ENCODE results near the gene NMRK2. TPM values are rescaled to one million over a fixed set of nuclear protein-coding genes. Genes with fewer than 3 reads are reported as not detected.

The NMRK2 gene
- total and polyA plus RNA-seq, 2 of the 13 experiments (the other 11 are each of a cell fraction or from before 2014, with no cell fraction given), result not detected

DNA sequence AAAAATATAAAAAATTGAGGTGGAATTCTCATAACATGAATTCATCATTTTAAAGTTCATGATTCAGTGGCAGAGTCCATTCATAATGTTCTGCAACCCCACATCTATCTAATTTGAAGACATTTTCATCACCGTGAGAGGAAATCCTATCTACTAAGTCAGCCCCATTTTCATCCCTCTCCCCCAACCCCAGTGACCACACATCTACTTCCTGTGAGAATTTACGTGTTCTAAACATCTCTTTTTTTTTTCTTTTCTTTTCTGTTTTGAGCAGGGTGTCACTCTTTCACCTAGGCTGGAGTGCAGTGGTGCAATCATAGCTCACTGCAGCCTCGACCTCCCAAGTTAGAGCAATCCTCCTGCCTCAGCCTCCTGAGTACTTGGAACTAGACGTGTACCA, 34.9 kb upstream of the NMRK2 start:
- intact Hi-C loops (cut with micrococcal nuclease; ENCODE audit: unreplicated experiment) (no loop called here), in situ Hi-C loops (cut with HindIII; ENCODE audit: extremely low pct_ligation_motif_present, low pct_unique_long_range_greater_than_20kb) (no loop called here)
- ChIA-PET CTCF (ENCODE audit: low intra/inter-chr PET ratio, low total read pairs) (no interaction called here), POLR2A (no interaction called here)
- no peak for FAIRE-seq
- DNase-seq (ENCODE audit: low spot score), result no peak
- no TSS peak for BruUV-seq (replicated peaks)
- no peak overlapping the region for H3K4me2 ChIP-seq (ENCODE audit: low read depth, low read length)
- H2AFZ ChIP-seq (ENCODE audit: low read length), result no peak overlapping the region
- no peak overlapping the region for H3K9ac ChIP-seq (ENCODE audit: insufficient read depth, low read depth, low read length)
- no peaks in the 10 kb centered on the region for H4K20me1 ChIP-seq (ENCODE audit: insufficient read depth, low read length)
- ATAC-seq, result no peak
- WGBS (ENCODE audit: low lambda C conversion rate), result 30% methylated on average over 4 of the region's 4 CpGs
- H3K27me3 ChIP-seq (ENCODE audit: control insufficient read depth in 1 of 2, insufficient read depth in 2 of 2, low read length in 2 of 2), result peaks cover 0 to 14% of the 10 kb centered on the region in 2 experiments; a peak in 1 of 5 replicates
- H3K4me3 ChIP-seq (replicated peaks in 1 of 3; ENCODE audit: insufficient read depth in 1 of 3, low read depth in 2 of 3, low read length in 3 of 3), result no peak overlapping the region
- H3K36me3 ChIP-seq (replicated peaks in 1 of 2; ENCODE audit: control insufficient read depth in 1 of 2, insufficient read depth in 2 of 2, low read length in 2 of 2), result no peaks in the 10 kb centered on the region
- H3K4me1 ChIP-seq (ENCODE audit: insufficient read depth, low read length), result 0 out of 2 replicates have a peak, but pooled peaks cover 7% of the 10 kb centered on the region
- H3K27ac ChIP-seq (ENCODE audit: extremely low read length, insufficient read depth, low read length), result no peak overlapping the region
- H3K79me2 ChIP-seq (ENCODE audit: insufficient read depth, low read length), result no peaks in the 10 kb centered on the region
- no peaks in the 10 kb centered on the region for H3K9me3 ChIP-seq (ENCODE audit: low read length)
- TF ChIP-seq ZBTB46 (CRISPR knock-in tag; IDR thresholded peaks at IDR 0.05; ENCODE audit: borderline replicate concordance) (no peak), ZNF75D (CRISPR knock-in tag; IDR thresholded peaks at IDR 0.05; ENCODE audit: borderline replicate concordance) (no peak), RNF2 (conservative IDR thresholded peaks at IDR 0.05; ENCODE audit: low read depth) (no peak), STAT5B (CRISPR knock-in tag; IDR thresholded peaks at IDR 0.05) (no peak), MIER2 (CRISPR knock-in tag; IDR thresholded peaks at IDR 0.05) (no peak), MEF2D (CRISPR knock-in tag; IDR thresholded peaks at IDR 0.05) (no peak), MTF2 (CRISPR knock-in tag; IDR thresholded peaks at IDR 0.05; ENCODE audit: borderline replicate concordance) (no peak), ZNF280B (CRISPR knock-in tag; IDR thresholded peaks at IDR 0.05; ENCODE audit: borderline replicate concordance) (no peak), ZKSCAN5 (CRISPR knock-in tag; IDR thresholded peaks at IDR 0.05) (no peak), RFXAP (CRISPR knock-in tag; IDR thresholded peaks at IDR 0.05; ENCODE audit: borderline replicate concordance) (no peak)
- TF ChIP-seq, protein P1, sequence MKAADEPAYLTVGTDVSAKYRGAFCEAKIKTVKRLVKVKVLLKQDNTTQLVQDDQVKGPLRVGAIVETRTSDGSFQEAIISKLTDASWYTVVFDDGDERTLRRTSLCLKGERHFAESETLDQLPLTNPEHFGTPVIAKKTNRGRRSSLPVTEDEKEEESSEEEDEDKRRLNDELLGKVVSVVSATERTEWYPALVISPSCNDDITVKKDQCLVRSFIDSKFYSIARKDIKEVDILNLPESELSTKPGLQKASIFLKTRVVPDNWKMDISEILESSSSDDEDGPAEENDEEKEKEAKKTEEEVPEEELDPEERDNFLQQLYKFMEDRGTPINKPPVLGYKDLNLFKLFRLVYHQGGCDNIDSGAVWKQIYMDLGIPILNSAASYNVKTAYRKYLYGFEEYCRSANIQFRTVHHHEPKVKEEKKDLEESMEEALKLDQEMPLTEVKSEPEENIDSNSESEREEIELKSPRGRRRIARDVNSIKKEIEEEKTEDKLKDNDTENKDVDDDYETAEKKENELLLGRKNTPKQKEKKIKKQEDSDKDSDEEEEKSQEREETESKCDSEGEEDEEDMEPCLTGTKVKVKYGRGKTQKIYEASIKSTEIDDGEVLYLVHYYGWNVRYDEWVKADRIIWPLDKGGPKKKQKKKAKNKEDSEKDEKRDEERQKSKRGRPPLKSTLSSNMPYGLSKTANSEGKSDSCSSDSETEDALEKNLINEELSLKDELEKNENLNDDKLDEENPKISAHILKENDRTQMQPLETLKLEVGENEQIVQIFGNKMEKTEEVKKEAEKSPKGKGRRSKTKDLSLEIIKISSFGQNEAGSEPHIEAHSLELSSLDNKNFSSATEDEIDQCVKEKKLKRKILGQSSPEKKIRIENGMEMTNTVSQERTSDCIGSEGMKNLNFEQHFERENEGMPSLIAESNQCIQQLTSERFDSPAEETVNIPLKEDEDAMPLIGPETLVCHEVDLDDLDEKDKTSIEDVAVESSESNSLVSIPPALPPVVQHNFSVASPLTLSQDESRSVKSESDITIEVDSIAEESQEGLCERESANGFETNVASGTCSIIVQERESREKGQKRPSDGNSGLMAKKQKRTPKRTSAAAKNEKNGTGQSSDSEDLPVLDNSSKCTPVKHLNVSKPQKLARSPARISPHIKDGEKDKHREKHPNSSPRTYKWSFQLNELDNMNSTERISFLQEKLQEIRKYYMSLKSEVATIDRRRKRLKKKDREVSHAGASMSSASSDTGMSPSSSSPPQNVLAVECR (CRISPR knock-in tag; IDR thresholded peaks at IDR 0.05; ENCODE audit: borderline replicate concordance), result no peak
- TF ChIP-seq, protein P2, sequence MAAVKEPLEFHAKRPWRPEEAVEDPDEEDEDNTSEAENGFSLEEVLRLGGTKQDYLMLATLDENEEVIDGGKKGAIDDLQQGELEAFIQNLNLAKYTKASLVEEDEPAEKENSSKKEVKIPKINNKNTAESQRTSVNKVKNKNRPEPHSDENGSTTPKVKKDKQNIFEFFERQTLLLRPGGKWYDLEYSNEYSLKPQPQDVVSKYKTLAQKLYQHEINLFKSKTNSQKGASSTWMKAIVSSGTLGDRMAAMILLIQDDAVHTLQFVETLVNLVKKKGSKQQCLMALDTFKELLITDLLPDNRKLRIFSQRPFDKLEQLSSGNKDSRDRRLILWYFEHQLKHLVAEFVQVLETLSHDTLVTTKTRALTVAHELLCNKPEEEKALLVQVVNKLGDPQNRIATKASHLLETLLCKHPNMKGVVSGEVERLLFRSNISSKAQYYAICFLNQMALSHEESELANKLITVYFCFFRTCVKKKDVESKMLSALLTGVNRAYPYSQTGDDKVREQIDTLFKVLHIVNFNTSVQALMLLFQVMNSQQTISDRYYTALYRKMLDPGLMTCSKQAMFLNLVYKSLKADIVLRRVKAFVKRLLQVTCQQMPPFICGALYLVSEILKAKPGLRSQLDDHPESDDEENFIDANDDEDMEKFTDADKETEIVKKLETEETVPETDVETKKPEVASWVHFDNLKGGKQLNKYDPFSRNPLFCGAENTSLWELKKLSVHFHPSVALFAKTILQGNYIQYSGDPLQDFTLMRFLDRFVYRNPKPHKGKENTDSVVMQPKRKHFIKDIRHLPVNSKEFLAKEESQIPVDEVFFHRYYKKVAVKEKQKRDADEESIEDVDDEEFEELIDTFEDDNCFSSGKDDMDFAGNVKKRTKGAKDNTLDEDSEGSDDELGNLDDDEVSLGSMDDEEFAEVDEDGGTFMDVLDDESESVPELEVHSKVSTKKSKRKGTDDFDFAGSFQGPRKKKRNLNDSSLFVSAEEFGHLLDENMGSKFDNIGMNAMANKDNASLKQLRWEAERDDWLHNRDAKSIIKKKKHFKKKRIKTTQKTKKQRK (IDR thresholded peaks at IDR 0.05; ENCODE audit: low read length), result no peak
